ENCODE data around the gene PCDHA9.
A peak's percentile ranks its signal among the peaks of the same experiment; 100 is the strongest.

Gene PCDHA9

GRCh38 chr5:140868721-140869554, 20.8 kb downstream of the PCDHA9 start, which contains the start of gene PCDHA11:
Gene PCDHA11 (plus strand): TSS chr5:140868957. CDS start chr5:140869104, 147 bp downstream.
- Histone ChIP-seq H3K14ac (ENCODE audit: low read length in 2 of 2) (no peak within 1 kb of the TSS), H2BK12ac (ENCODE audit: low read length in 2 of 2) (no peak within 1 kb of the TSS), H3K4me1 (ENCODE audit: control insufficient read depth, insufficient read depth, low read depth, low read length) (no peaks in the 10 kb centered on the region), H3K23ac (ENCODE audit: low read length in 2 of 2) (no peak within 1 kb of the TSS), H3K36me3 (ENCODE audit: control insufficient read depth in 1 of 2, insufficient read depth in 2 of 2, low read depth in 1 of 2, low read length in 2 of 2) (peaks cover 0 to 18% of the 10 kb centered on the region in 2 experiments), H3K27ac (ENCODE audit: low read length, poor library complexity, severe bottlenecking) (no peak within 1 kb of the TSS), H3K9ac (ENCODE audit: low read length) (no peak within 1 kb of the TSS), H4K8ac (ENCODE audit: low read length) (no peak within 1 kb of the TSS), H3K9me3 (ENCODE audit: control insufficient read depth, low read length) (peaks cover 63% of the 10 kb centered on the region), H2BK5ac (ENCODE audit: low read depth, low read length, poor library complexity, severe bottlenecking) (no peak within 1 kb of the TSS), H2AK5ac (ENCODE audit: low read length, severe bottlenecking) (no peak within 1 kb of the TSS), H2AFZ (ENCODE audit: low read depth, low read length) (no peak within 1 kb of the TSS), H3K4me3 (ENCODE audit: insufficient read depth in 1 of 2, low read depth in 1 of 2, low read length in 2 of 2) (peak within 1 kb of the TSS in 1 of 2 experiments; percentile 36), H3K18ac (ENCODE audit: low read depth in 1 of 2, low read length in 2 of 2) (no peak within 1 kb of the TSS), H3K27me3 (ENCODE audit: control insufficient read depth in 1 of 2, insufficient read depth in 1 of 2, low read length in 2 of 2) (no peaks in the 10 kb centered on the region), H3K4ac (ENCODE audit: low read depth in 1 of 2, low read length in 2 of 2) (no peak within 1 kb of the TSS), H3K79me1 (replicated peaks; ENCODE audit: low read length, poor library complexity, severe bottlenecking) (no peaks in the 10 kb centered on the region), H3K4me2 (ENCODE audit: low read length, poor library complexity, severe bottlenecking) (no peak within 1 kb of the TSS), H4K91ac (ENCODE audit: low read length) (no peak within 1 kb of the TSS), H2BK120ac (ENCODE audit: low read depth, low read length) (no peak within 1 kb of the TSS), H2BK15ac (ENCODE audit: low read depth, poor library complexity, severe bottlenecking) (no peak within 1 kb of the TSS)
- 83% methylated on average over 40 of the region's 41 CpGs for WGBS
- DNase-seq: no peak

- no peak overlapping the region for H3K9ac ChIP-seq (ENCODE audit: low read length)
- H3K36me3 ChIP-seq (ENCODE audit: control insufficient read depth in 1 of 2, insufficient read depth in 2 of 2, low read depth in 1 of 2, low read length in 2 of 2): peaks cover 0 to 18% of the 10 kb centered on the region in 2 experiments
- H3K27ac ChIP-seq (ENCODE audit: low read length, poor library complexity, severe bottlenecking): no peak overlapping the region
- H3K27me3 ChIP-seq (ENCODE audit: control insufficient read depth in 1 of 2, insufficient read depth in 1 of 2, low read length in 2 of 2): no peaks in the 10 kb centered on the region
- H3K79me1 ChIP-seq (replicated peaks; ENCODE audit: low read length, poor library complexity, severe bottlenecking): no peaks in the 10 kb centered on the region
- H3K4me2 ChIP-seq (ENCODE audit: low read length, poor library complexity, severe bottlenecking): no peak overlapping the region
- no peak overlapping the region for H2BK12ac ChIP-seq (ENCODE audit: low read length in 2 of 2)
- no peak overlapping the region for H2AK5ac ChIP-seq (ENCODE audit: low read length, severe bottlenecking)
- H3K14ac ChIP-seq (ENCODE audit: low read length in 2 of 2): no peak overlapping the region
- H4K8ac ChIP-seq (ENCODE audit: low read length): no peak overlapping the region
- no peak overlapping the region for H2BK15ac ChIP-seq (ENCODE audit: low read depth, poor library complexity, severe bottlenecking)
- no peak overlapping the region for H3K23ac ChIP-seq (ENCODE audit: low read length in 2 of 2)
- H2AFZ ChIP-seq (ENCODE audit: low read depth, low read length): no peak overlapping the region
- no peak overlapping the region for H2BK120ac ChIP-seq (ENCODE audit: low read depth, low read length)
- no peak overlapping the region for H3K4me3 ChIP-seq (ENCODE audit: insufficient read depth in 1 of 2, low read depth in 1 of 2, low read length in 2 of 2)
- no peak overlapping the region for H3K4ac ChIP-seq (ENCODE audit: low read depth in 1 of 2, low read length in 2 of 2)
- no peak overlapping the region for H2BK5ac ChIP-seq (ENCODE audit: low read depth, low read length, poor library complexity, severe bottlenecking)
- no peak overlapping the region for H4K91ac ChIP-seq (ENCODE audit: low read length)
- no peak for DNase-seq
- H3K18ac ChIP-seq (ENCODE audit: low read depth in 1 of 2, low read length in 2 of 2): no peak overlapping the region
- H3K9me3 ChIP-seq (ENCODE audit: control insufficient read depth, low read length): peaks cover 64% of the 10 kb centered on the region
- no peaks in the 10 kb centered on the region for H3K4me1 ChIP-seq (ENCODE audit: control insufficient read depth, insufficient read depth, low read depth, low read length)
- 95% methylated on average over 5 of the region's 5 CpGs for WGBS
These were observed 21.3 kb downstream of the PCDHA9 start for GRCh38 chr5:140869555-140869886.

- H3K4ac ChIP-seq (ENCODE audit: low read depth in 1 of 2, low read length in 2 of 2): no peak overlapping the region
- no peaks in the 10 kb centered on the region for H3K79me1 ChIP-seq (replicated peaks; ENCODE audit: low read length, poor library complexity, severe bottlenecking)
- H2AFZ ChIP-seq (ENCODE audit: low read depth, low read length): no peak overlapping the region
- H3K18ac ChIP-seq (ENCODE audit: low read depth in 1 of 2, low read length in 2 of 2): no peak overlapping the region
- no peak overlapping the region for H4K8ac ChIP-seq (ENCODE audit: low read length)
- no peak overlapping the region for H3K14ac ChIP-seq (ENCODE audit: low read length in 2 of 2)
- H3K4me3 ChIP-seq (ENCODE audit: insufficient read depth in 1 of 2, low read depth in 1 of 2, low read length in 2 of 2): no peak overlapping the region
- WGBS: 98% methylated on average over 114 of the region's 114 CpGs
- H3K27me3 ChIP-seq (ENCODE audit: control insufficient read depth in 1 of 2, insufficient read depth in 1 of 2, low read length in 2 of 2): no peaks in the 10 kb centered on the region
- H3K36me3 ChIP-seq (ENCODE audit: control insufficient read depth in 1 of 2, insufficient read depth in 2 of 2, low read depth in 1 of 2, low read length in 2 of 2): peaks cover 0 to 18% of the 10 kb centered on the region in 2 experiments
- no peak overlapping the region for H4K91ac ChIP-seq (ENCODE audit: low read length)
- no peak overlapping the region for H3K9ac ChIP-seq (ENCODE audit: low read length)
- no peak for DNase-seq
- no peak overlapping the region for H2BK15ac ChIP-seq (ENCODE audit: low read depth, poor library complexity, severe bottlenecking)
- H3K4me1 ChIP-seq (ENCODE audit: control insufficient read depth, insufficient read depth, low read depth, low read length): no peaks in the 10 kb centered on the region
- no peak overlapping the region for H2AK5ac ChIP-seq (ENCODE audit: low read length, severe bottlenecking)
- no peak overlapping the region for H3K4me2 ChIP-seq (ENCODE audit: low read length, poor library complexity, severe bottlenecking)
- H2BK5ac ChIP-seq (ENCODE audit: low read depth, low read length, poor library complexity, severe bottlenecking): no peak overlapping the region
- H2BK12ac ChIP-seq (ENCODE audit: low read length in 2 of 2): no peak overlapping the region
- no peak overlapping the region for H3K27ac ChIP-seq (ENCODE audit: low read length, poor library complexity, severe bottlenecking)
- H3K23ac ChIP-seq (ENCODE audit: low read length in 2 of 2): no peak overlapping the region
- no peak overlapping the region for H2BK120ac ChIP-seq (ENCODE audit: low read depth, low read length)
- peaks cover 64% of the 10 kb centered on the region for H3K9me3 ChIP-seq (ENCODE audit: control insufficient read depth, low read length)
These were observed 22.3 kb downstream of the PCDHA9 start for GRCh38 chr5:140870221-140871201.
